GOT3 (cell line): ENCODE data around the gene SLC2A14.
"Not testable (repeated sequence)": the region's sequence is repeated elsewhere in the genome, so short reads cannot be mapped to it uniquely, and the experiment has no call there.

Source experiments
- DNase-seq: peaks from one replicate; lab custom pipeline; 2025; ENCODE audit warnings: mixed read lengths; lab: John Stamatoyannopoulos, UW

Gene SLC2A14

DNA sequence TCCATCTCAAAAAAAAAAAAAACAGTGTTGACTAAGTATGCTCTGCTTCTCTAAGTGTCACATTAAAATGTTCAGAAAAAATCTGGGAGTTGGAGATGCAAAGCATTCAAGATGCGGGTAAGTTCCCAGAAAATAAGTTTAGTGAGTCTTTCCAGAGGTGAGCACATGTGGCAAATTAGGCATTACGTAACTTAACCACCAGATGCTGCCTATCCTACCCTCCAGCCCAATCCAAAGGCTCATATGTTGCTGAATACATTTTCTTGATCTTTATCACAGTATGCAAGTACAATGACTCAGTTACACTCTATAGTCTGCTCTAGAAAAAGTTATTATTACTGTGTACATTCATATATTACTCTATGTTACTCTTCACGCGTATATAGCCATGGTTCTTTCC is 3.6 kb downstream of the SLC2A14 start:
- no peak for DNase-seq

DNA sequence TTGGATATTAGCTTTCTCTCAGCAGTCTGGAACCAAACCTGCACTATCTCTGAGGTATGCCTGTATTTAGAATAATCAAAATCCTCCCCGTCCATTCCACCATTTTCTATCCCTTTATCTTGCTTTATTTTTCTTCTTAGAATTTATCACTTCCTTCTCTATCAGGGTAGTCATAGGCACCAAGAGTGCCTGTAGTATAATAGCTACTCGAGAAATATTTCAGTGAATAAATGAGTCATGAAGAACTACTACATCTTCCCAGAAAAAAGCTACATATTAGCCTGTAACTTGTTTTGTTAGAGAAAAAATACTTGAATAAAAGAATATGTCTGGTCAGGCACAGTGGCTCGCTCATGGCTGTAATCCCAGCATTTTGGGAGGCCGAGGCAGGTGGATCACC is 4.3 kb downstream of the SLC2A14 start:
- no peak for DNase-seq

DNA sequence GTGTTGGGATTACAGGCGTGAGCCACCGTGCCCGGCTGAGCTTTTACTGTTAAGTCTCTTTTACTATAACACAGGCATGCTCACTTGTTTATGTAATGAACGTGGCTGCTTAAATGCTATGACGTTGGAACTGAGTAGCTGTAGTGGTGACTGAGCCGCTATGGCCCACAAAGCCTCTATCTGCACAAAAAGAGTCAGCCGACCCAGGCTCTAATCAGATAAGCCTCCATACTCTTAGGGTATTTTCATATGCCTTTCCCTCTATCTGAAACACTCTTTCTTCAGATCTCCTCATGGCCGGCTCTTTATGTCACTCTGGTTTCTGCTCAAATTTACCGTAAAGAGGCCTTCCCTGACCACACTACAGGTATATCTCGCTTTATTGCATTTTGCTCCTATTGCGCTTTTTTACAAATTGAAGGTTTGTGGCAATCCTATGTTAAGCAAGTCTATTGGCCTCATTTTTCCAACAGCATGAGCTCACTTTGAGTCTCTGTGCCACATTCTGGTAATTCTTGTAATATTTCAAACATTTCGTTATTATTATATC is 8.0 kb downstream of the SLC2A14 start:
- no peak for DNase-seq

DNA sequence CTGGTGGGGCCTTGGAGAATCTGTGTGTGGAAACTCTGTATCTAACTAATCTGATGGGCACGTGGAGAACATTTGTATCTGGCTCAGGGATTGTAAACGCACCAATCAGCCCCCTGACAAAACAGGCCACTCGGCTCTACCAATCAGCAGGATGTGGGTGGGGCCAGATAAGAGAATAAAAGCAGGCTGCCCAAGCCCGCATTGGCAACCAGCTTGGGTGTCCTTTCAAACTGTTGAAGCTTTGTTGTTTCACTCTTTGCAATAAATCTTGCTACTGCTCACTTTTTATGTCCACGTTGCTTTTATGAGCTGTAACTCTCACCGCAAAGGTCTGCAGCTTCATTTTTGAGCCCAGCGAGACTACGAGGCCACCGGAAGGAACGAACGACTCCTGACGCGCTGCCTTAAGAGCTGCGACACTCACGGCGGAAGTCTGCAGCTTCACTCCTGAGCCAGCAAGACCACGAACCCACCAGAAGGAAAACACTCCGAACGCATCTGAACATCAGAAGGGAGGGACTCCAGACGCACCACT is 9.8 kb downstream of the SLC2A14 start:
- DNase-seq: not testable (repeated sequence)

DNA sequence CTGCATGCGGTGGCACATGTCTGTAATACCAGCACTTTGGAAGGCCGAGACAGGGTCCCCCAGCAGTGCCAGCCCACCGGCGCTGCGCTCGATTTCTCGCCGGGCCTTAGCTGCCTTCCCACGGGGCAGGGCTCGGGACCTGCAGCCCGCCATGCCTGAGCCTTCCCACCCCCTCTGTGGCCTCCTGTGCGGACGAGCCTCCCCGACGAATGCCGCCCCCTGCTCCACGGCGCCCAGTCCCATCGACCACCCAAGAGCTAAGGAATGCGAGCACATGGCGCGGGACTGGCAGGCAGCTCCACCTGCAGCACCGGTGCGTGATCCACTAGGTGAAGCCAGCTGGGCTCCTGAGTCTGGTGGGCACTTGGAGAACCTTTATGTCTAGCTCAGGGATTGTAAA is 10.4 kb downstream of the SLC2A14 start:
- DNase-seq: not testable (repeated sequence)

DNA sequence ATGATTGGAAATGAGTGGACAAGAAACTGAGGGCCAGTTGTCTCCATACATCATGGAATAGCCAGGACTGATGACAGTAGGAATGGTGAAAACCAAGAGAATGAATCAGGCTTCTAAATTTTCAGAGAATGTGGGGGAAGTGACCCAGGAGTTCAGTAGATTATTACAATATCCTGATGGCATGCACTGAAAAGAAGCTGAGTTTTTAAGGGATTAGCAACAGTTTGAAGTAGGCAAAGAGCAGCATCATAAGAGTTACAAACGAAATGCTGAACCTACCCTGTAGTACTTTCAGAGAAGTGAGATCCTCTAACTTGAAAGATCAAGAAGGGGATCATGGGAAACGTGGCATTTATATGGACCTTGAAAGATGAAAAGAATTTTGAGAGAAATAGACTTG is 13.2 kb downstream of the SLC2A14 start:
- no peak for DNase-seq

DNA sequence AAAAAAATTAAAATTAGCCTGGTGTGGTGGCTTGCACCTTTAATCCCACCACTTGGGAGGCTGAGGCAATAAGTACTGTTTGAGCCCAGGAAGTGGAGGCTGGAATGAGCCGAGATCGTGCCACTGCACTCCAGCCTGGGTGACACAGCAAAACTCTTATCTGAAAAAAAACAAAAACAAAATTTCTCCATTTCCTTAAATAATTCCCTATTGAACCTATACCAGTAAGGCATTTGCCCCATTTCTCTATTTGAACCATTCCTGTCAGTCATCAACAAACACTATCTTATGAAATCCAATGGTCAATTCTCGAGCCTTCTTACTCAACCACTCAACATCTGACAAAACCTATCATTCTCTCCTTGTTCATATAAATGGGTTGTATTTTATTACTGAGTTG is 14.7 kb downstream of the SLC2A14 start:
- DNase-seq: no peak

DNA sequence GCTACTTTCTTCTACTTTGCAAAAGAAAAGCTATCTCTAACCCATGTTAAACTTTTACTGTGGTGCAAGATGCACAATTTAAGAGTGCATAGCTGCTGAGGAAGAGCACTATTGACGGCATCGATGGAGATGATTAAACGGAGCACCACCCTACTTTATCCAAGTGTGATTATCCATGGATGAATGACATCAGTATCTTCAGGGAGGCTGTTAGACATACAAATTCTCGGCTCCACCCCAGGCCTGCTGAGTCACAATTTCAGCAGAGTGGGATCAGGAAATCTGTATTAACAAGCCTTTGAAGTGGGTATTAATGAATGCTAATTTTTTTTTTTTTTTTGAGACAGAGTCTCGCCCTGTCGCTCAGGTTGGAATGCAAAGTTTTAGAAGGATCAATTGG is 16.2 kb downstream of the SLC2A14 start:
- no peak for DNase-seq

DNA sequence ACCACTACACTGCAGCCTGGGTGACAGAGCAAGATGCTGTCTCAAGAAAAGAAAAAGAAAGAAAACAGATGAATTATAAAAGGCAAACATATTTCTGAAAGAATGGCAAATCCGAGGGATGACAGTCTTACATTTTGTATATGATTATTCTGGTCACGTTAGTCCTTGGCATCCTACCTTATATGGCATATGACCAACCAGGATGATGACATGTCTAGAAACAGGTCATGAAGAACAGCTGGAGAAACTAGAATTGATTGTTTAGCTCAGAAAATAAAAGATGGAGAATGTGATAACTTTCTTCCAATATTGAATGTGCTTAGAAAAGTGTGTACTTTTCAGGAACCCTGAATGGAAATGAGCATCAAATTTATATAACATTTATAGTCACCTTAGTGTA is 19.2 kb downstream of the SLC2A14 start:
- DNase-seq: no peak

DNA sequence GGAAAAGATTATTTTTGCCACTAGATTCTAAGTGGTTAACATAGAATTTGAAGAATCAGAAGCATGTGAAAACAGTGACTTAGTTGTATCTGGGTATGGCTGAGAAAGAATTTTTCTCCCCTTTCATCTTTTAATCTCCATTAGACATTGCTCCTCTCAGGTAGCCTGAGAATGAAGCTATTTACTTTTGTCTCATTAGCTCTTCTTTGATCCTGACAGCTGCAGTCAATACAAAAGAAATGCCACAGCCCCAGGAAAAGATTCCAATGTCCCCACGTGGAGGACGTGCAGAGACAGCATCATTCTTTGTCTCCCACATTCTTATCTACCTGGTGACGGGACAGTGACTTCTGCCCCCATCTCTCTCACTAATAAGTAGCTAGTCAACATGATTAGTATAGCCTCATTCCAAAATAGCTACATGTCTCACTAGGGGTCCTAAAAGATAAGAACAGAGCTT is 21.1 kb downstream of the SLC2A14 start:
- DNase-seq: not testable (repeated sequence)

DNA sequence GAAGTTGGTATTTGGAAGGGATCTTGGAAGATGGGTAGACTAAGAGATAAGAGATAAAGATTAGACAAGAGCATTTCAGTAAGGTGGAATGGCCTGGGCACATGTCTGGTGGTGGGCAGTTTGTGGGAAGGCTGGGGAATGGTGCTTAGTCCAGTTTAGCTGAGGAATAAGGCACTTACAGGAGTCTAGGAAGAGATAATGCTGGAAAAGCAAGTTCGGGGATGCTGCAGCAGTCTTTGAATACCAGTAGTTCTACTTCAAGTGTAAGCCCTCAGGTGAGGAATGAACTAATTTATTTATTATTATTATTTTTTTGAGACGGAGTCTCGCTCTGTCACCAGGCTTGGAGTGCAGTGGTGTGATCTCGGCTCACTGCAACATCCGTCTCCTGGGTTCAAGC is 22.6 kb downstream of the SLC2A14 start:
- not testable (repeated sequence) for DNase-seq

DNA sequence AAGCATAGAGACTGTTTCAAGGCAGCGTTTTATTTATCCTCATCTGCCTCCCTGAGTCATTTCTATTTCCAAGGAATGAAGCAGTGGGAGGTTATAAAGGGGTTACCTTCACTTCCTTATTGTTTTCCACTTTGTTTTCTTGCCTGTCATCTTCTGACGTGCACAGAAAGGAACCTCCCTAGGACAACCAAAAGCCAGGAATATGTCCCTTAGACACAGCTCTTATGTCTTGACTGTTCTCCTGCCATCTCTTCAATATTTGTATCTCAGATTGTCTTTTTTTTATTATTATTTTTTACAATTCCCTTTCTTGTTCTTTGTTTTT is 24.7 kb downstream of the SLC2A14 start:
- DNase-seq: not testable (repeated sequence)

DNA sequence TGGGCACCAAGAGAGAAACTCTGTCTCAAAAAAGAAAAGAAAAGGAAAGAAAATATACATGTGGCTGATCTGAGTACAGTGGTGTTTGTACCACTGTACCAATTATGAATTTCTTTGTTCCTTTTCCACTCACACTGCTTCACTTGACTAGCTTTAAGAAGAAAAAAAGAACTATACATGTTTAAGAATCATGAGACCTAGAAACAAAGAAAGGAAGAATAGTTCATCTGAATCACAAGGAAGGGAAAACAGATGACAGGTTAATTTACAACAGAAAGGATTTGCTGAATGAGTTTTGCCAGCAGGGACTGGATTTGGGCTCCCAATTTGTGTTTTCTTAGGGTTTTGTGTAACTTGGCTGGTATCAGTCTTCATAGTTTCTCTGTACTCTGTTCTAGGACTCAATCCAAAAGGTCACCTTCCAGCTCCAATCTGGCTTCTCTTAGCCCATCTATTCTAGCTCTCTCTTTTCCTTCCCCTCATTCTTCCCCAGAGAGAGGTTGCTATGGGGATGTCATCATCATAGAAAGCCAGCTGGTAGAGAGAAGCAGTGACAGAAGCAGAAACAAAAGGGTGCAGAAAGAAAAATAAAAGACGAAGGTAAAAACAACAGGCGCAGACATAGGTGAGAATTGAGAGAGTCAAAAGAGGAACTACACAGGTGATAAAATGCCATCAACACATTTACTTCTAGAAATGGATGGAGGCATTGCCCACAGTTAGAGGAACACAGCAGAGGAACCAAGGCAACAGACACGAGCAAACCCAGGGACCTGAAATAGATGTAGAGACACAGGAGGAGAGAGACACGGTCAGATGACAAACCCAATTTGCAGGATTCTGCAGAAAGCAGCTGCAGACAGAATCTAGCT is 25.3 kb downstream of the SLC2A14 start:
- not testable (repeated sequence) for DNase-seq

DNA sequence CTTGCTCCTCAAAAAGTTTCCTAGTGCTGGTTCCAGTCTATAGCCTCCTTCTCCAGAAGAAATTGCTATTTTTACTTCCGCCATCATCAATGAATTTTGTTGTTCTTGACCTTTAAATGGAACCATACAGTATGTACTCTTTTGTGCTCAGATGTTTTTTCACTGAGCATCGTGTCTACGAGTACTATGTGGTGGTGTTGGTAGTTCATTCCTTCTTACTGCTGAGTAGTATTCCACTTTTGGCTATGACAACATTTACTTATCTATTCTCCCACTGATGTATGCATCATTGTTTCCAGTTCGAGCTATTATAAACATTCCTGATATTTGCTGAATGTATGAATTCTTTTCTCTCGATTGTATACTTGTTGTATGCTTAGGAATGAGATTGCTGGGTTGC is 28.6 kb downstream of the SLC2A14 start:
- no peak for DNase-seq

DNA sequence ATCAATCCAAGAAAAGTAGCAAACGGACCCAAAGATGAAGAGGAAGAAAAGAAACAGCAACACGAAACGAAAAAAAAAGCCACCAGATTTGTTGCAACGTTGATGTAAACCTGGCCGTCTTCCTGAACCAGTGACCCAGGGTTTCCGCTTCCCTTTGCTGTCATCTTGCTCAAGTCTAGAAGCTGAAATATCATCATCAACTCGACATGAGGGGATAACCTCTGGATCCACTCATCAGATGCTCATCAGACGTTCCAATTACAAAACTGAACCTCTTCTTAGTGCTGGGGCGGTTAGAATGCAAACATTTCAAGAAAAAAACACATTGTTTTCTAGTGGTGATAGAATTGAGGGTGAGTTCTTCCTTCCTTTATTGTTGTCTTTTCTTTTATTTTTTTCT is 29.1 kb downstream of the SLC2A14 start:
- not testable (repeated sequence) for DNase-seq

DNA sequence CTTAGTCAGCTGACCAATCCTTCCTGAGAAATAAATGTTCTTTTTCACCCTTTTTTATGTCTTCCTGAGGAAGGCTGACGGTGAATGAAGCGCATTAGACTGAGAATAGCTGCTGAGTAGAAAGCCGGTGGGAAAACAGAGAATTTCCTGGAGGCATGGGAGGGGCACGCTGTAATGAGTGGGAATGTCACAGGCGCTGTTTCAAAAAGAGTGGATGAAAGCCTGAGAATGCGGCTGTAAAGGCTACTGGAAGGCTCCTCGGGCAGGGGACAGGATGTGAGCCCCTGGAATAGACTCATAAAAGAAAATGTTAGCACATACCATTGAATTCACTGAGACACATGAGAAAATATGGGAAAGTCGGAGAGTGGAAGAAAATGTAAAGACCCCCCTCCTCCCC is 29.6 kb downstream of the SLC2A14 start:
- not testable (repeated sequence) for DNase-seq

DNA sequence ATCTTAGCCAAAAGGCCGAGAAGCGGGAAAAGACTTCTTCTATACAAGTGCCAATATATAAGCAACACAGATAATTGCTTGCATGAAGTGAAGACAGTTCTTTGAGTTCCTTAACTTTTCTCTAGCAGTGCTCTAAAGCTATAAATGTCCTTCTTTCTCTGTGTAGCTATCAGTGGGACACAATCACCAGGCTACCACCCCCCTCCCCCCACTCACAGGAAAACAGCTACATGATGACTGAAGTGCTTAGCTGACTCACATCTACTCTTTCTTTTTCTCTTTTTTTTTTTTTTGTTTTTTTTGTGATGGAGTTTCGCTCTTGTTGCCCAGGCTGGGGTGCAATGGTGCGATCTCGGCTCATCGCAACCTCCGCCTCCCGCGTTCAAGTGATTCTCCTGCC is 30.3 kb downstream of the SLC2A14 start:
- DNase-seq: not testable (repeated sequence)

DNA sequence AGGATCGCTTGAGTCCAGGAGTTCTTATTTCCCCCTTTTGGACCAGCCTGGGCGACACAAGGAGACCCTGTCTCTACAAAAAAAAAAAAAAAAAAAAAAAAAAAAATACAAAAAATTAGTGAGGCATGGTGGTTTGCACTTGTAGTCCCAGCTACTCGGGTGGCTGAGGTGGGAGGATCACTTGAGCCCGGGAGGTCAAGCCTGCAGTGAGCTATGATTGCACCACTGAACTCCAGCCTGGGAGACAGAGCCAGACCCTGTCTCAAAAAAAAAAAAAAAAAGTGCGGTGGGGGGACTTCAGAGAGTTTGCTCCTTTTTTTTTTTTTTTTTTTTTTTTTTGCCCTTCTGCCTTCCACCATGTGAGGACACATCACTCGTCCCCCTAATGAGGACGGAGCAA is 32.9 kb downstream of the SLC2A14 start:
- not testable (repeated sequence) for DNase-seq

DNA sequence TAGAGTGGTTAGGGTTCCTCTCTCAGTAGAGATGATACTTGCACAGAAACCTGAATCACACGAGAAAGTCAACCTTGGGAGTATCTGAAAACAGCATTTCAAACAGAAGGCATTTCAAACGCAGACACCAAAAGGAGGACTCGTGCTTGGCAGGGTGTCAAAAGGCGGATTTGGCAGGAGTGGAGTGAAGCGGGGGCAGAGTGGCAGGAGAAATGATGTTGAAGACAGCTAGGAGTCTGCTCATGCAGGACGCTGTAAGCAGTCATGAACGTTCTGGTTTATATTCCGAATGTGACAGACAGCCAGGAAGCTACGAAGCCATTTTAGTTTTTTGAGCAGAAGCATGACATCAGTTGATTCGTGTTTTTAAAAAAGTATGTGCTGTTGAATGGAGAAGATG is 33.5 kb downstream of the SLC2A14 start:
- not testable (repeated sequence) for DNase-seq

DNA sequence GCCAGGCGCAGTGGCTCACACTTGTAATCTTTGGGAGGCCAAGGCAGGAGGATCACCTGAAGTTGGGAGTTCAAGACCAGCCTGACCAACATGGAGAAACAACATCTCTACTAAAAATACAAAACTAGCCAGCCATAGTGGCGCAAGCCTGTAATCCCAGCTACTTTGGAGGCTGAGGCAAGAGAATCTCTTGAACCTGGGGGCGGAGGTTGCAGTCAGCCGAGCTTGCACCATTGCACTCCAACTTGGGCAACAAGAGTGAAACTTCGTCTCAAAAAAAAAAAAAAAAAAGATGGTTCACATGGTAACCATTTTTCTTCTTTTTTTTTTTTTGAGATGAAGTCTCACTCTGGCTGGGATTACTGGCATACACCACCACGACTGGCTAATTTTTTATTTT is 35.3 kb downstream of the SLC2A14 start:
- DNase-seq: no peak

DNA sequence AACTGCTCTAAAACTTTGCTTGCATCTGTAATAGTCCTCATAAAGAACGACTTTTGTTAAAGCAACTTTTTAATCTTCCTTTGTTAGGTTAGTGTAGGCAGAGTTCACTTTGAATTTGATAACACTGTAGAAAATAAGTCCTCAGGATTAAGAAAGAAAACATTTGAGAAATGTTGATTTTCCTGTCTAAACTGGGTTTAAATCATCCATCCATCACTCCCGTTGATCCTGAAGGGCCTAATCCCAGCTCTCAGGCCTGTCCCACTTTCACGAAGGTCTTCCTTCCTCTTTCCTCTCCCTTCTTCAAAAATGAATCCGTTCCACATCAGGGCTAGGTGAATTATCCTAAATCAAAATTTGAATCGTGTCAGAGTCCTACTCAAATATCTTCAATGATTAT is 36.9 kb downstream of the SLC2A14 start:
- no peak for DNase-seq

DNA sequence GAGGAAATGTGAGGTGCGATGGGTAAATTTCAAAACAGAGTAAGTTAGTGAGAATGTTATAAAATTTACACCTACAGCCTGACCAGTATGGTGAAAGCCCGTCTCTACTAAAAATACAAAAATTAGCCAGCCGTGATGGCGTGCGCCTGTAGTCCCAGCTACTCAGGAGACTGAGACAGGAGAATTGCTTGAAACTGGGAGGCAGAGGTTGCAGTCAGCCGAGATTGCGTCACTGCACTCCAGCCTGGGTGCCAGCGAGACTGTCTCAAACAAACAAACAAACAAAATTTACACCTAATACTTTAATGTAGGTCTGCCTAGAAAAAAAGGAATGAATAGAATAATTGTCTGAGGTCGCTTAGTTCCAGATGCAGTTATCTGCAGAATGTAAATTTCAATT is 37.6 kb downstream of the SLC2A14 start:
- DNase-seq: no peak

DNA sequence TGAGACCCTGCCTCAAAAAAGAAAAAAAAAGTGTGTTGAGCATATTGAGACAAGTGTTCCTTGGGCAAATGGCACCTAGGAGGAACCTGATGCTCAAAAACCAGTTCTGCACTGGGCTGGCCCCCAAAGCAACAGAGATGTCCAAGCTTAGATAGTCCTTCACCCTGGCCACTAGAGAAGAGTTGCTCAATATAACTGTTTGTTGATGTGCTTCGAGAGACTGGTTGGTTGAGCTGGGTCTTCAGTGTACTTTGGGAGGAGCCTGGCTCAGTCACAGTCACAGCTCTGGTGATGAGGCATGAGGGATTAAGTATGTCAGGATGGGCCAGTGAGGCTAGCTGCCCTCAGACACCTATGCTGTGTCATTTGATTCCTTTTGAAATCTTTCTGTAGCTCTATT is 38.0 kb downstream of the SLC2A14 start:
- no peak for DNase-seq

DNA sequence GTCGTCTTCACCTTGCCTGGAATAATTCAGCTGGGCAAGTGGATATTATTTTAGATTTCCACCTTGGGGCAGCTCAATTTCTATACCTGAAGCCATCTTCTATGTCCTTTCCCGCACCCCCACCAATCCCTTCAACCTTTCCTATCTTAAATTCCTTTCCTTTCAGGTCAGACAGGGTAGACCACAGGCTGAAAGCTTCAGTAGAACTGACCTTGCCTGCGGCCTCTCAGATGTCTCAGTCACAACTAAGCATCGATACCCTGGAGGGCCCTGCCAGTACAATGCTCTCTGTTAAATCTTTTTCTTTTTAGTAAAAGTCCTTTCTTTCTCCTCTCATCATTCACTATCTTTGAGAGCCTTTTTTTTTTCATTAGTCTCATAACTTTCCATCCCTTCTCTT is 38.9 kb downstream of the SLC2A14 start:
- no peak for DNase-seq
